GM21390 (cell line): Measurements from ENCODE around the gene ZGPAT.
"Not testable (repeated sequence)": the region's sequence is repeated elsewhere in the genome, so short reads cannot be mapped to it uniquely, and the experiment has no call there.

Experiments
- ATAC-seq: cut with Tn5 transposase; IDR thresholded peaks from one replicate; pipeline ENCODE4 v1.9.1; 2021; ENCODE audit not compliant: unreplicated experiment

ZGPAT gene

DNA sequence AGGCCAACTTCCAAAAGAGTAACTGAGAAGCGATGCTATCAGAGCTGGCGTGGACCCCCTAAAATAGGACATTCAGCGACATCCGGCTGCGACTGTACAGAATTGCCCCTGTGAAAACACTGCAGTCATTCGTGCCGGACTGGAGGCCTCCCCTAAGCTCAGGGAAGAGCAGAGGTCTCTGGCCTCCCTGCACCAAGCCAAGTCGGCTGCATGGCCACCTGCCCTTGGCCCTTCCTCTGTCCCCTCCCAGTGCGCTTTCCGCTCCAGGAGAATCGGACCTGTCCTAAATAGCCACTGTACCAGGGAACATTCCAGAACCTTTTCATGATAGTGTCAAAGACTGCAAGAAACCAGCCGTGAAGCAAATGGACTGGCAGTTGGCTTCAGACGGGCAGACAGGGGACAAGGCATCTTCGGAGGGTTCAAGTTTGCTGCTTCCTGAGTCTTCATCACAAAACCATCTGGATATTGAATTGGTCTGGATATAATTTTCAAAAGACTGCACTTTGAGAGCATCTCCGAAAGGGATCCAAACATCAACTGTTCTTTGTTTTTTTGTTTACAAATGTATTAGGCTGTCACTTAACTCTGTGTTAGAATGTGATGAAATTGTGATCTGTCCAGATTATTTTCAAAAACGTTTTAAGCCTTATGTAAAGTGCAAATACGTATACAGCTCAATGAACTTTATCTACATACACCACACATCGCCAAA is 48.3 kb downstream of the ZGPAT start:
- ATAC-seq, result no peak

DNA sequence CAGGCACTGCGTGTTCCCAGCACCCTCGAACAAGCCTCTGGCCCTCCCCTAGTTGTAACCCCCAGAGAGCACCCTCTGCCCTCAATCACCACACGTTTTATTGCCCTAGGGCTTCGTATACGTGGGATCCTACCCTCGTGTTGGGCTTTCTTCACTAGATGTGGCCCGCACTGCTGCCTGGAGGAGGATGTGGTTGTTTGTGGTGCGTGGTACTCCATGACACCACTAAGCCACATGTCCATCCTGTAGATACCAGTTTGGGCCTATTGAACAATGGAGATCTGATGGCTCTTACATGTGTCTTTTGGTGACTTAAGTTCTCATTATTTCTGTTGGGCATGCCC is 48.8 kb downstream of the ZGPAT start:
- ATAC-seq, result no peak

DNA sequence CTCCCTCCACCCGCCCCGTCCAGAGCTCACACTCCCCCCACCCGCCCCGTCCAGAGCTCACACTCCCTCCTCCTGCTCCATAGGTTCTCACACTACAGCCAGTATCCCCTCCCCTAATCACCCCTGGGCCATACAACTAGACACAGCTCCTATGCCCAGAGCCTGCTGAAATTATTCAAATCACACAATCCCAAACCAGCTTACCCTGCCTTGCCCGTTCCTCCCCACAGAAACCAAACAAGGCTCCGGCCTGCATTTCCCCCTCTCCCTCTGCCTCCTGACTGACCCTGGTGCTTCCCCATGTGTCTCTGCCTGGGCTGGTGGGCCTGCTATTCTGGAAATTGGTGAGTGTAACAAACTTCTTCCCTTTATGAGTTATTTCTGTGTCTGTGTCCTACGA is 50.3 kb downstream of the ZGPAT start:
- ATAC-seq, result no peak

DNA sequence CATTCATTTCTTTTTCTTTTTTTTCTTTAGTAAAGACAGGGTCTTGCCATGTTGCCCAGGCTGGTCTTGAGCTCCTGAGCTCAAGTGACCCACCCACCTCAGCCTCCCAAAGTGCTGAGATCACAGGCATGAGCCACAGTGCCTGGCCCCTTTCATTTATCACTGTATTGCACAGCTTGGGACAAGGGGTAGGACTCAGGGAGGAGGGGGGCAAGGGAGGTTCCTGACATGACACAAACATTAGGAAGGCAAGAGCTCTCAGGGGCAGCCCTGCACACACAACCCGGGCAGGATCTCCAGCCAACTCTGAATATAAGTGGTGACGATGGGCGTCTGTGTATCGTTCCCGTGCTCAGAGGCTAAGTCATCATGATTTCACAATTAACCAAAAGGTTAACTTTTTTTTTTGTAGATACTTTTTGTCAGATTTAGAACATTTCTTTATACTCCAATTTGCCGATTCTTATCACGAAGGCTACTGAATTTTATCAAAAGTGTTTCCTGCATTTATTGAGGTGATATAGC is 51.6 kb downstream of the ZGPAT start:
- ATAC-seq, result no peak

DNA sequence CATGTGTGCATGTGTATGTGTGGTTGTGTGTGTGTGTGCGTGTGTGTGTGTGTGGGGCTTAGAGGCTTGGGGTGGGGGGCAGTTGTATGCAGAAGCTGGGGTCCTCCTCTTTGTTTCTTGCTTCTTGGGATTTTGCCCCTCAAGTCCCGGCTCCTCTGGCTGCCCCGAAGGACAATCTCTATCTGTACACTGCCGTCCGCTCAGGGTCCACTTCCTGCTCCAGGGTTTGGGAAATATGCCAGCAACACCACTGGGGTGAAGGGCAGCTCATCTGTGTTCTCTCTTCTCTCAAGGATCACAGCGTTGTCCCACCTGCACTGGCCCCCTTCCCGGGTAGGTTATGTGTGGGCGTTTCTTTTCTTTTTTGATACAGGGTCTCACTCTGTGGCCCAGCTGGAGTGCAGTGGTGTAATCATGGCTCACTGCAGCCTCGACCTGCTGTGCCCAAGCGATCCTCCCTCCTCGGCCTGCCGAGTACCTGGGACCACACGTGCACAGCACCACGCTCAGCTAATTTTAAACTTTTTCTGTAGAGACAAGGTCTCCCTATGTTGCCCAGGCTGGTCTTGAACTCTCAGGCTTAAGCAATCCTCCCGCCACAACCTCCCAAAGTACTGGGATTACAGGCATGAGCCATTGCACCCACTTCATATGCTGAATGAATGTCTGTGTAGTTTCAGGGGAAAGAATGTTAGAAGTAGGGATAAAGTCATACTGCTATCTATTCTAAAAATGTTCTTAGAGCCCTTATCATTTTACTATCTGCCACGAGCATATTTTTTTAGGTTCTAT is 57.4 kb downstream of the ZGPAT start:
- no peak for ATAC-seq

DNA sequence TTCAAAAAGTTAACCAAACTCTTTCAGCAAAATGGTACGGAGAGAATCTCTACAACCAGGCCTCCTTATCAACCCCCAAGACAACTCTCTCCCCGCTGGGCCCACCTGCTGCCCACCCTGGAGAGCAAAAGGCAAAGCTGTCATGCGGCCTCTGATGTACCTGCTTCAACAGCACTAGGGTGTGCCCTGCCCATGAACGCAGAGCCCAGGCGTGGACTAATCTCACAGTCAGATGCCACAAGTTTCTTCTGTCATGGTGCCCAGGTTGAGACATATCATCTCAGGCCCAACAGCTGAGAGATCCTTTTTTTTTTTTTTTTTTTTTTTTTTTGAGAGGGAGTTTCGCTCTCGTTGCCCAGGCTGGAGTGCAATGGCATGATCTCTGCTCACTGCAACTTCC is 58.1 kb downstream of the ZGPAT start:
- no peak for ATAC-seq

DNA sequence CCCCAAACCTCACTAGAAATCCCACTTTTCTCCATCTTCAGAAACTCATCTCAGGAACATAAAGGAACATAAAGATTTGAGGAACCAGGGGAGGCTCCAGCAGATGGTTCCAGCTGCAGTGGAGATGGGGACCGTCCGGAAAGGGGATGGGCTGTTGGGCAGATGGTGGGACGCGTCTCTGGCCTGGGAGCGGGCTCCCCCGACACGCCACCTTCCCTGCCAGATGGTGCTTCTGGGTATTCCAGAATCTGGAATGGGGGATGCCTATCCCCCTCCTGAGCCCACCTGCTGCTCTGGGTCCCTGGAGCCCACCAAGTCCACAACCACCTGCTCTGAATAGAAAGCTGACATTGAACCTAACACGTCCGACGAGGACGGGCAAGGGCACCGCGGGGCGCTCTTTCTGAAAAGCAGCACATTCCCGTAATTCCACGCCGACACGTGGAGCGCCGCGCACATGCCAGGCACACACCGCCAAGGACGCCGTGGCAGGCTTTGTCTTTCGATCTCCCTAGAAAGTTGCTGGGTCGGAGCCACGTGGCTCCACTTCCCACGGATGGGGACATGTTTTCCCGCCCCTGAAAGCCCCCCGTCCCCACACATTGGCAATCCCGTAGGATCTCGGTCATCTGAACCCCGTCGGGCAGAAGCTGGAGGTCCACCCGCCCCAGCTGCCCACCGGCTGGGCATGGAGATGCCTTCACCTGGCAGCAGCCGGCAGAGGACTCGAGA is 59.0 kb downstream of the ZGPAT start:
- ATAC-seq, result no peak

DNA sequence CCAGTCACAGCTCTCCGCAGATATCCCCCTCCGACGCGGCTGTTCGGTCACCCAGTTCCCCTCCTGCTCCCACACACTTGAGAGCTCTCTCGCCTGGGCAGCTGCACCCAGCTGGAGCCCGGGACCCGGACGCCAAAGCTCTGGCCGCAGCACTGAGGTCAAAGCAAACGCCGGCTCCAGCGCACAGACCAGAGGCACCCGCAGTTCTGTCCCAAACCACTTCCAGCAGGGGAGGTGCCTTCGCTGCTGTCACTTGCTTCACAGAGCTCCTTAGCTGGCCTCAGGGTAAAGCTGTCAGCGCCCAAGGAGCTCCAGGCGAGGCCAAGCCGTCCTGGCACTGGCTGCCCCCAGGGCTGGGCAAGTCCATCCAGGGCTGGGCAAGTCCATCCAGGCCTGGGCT is 59.6 kb downstream of the ZGPAT start:
- ATAC-seq, result no peak

DNA sequence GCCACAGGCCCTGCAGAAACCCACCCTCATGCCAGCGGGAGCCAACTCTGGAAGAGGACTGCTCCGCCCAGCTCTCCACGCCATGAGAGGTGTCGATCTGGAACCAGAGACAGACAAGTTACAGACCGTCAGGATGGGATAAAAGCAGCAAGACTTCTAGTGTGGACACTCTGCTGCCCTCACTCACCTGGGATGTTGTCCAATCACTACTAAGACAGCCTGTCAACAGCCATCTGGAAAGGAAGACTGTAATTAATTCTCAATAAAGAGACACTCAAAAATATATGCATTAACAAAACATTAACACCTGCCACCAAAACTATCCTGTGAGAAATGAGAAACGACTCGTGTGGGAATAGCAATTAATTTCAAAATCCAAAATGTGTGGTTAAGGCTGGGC is 60.0 kb downstream of the ZGPAT start:
- no peak for ATAC-seq

DNA sequence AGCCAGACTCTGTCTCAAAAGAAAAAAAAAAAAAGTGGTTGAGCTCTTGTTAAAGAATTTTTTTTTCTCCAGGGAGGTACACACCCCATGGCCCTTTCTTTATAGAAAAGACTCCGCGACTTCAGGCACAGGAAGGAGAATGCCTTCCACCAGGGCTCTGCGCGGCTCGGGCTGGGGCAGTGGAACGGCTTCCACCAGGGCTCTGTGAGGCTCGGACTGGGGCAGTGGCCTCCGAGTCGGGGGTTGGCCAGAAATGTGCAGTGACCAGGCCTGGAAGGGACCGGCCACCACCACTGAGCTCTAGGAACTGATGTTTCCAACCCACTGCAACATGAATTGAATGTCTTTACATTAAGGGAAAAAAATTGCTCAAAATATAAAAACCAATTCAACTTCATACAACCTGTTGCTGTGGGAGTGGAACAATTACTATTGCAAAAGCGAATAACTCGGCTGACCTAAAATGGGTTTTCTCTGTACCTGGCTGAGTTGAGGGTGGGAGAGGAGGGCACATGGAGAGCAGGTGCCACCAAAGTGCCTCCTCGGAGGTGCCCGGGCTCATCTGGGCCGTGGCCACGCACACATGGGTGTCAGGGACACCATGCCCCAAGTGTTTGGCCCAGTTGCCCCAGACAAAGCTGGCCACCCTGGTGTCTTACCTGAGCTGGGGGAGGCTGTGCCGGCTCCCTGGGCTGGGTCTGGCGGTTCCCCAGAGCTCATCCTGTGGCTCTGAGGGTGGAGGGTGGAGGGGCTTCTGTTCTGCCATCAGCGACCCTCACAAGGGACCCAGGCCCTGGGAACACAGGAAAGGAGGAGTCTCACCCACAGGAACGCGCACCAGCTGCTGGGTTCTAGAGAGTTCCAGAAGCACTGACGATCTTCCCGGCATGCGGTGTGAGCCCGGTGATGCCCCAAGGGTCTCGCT is 61.0 kb downstream of the ZGPAT start:
- no peak for ATAC-seq

DNA sequence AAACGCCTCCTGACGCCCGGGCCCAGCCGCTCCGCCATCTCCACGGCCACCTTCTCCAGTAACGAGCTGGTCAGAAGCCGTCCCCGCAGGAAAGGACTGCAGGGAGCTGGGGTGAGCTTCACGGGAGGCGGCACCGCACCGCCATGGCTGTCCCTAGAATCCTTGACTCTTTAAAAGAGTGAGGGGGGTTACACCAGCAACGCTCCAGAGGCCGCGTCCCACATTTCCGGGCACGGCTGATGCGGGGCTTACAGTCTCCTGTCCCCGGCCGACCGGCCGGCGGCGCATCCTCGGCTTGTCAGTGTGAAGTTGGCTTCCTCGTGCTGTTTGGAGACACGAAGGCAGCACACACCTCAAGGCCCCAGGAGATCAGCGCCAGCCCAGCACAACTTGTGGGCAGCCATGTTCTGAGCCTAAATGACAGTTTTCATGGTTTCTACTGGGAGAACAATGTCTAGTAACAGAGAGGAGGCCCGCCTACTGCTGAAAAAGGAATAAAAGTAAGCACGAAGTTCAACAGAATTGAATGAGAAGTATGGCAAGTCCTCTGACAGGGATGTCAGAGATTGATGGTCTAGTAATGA is 62.1 kb downstream of the ZGPAT start:
- ATAC-seq, result no peak

DNA sequence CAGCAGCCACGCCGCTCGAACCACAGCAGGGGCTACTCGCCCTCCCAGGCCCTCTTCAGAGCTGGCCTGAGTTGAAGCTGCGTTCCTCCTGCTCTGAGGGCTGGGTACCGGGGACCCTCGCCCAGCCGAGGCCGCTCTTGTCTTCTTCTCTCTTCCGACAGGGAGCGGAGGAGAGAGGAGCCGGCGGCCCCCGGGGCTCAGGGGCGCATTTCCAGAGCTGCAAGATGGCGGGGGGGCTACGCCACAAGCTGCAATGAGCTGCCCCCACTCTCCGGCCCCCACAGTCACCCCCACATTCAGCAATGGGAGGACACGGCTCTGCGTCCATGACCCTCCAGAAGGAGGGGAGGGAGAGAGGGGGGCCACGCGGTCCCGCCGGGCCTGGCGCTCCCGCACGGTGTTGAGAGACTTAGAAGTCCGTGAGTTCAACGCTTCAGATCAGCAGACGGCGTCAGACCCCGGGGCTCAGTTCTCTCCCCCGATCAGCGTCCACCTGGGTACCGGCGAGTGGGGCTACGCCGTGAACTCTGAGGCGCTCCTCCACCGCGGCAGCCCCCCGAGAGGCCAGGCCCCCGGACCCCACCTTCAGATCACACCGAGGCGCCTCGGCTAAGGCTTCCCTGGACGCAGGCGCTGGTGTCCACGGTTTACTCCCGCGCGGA is 63.3 kb downstream of the ZGPAT start:
- no peak for ATAC-seq

DNA sequence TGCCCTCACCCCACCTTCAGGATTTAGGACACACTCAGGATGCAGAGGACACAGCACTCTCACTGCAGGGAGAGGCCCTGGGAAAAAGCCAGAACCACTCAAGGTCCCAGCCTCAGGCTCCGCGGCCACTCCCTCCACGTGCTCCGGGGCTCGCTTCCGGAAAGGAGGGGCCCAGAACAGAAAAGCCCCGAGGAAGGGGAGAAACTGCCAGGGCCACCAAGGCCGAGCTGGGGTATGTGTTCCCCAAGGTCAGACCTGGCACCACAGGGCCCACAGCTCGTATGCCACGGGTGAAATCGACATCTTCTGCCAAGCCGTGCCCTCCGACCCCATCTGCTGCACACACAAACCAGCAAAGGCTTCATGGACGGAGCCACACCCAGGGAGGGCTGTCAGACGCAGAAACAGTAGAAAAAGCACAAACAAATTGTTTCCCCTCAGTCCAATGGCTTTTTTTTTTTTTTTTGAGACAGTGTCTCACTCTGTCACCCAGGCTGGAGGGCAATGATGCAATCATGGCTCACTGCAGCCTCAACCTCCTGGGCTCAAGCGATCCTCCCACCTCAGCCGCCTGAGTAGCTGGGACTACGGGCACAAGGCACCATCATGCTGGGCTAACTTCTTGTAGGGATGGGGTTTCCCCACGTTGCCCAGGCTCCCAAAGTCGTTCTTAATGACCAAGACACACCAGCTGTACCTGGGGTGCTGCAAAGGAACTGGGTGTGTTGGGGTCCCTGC is 65.1 kb downstream of the ZGPAT start:
- no peak for ATAC-seq

DNA sequence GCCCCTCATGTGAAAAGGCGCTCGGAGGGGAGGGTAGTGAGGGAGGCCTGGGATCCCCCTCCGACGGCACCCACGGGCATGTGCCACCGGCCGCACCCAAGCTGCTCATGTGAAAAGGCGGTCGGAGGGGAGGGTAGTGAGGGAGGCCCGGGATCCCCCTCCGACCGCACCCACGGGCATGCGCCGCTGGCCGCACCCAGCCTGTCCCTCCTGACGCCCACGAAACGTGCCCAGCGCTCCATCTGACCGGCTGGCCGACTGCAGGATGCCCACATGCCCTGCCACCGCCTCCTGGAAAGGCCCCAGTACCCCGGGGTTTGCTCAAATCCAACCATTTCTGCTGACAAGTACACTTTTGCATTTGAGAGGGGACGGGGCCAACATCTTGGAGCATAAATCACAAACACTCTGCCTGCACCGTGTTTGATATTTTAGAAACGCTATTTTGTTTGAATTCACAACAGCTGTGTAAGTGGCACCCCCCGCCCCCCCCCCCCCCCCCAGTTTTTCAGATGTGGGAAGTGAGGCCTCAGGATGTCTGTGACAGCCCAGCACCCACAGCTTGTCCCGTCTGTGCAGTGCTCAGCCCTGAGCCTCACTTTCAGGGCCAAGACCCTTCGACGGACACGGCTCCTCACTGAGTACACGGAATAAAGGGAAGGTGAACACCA is 65.9 kb downstream of the ZGPAT start:
- ATAC-seq, result no peak

DNA sequence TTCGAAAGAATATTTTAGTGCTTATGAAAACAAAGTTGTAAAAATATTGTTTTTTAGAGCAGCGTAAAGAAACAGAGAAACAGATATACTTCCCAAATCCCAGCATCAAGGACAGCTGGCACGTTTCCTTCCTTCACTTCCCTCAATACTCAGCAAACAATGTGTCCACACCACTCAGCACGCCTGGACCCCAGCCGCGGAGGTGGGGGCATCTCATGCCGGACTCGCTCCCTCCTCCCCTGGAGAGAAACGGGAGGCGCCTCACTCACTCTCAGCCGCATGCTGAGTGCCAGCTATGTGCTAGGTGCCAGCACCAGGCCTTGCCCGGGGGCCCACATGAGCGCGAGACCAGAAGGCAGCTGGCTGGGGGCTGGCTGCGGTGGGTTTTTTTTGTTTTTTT is 66.5 kb downstream of the ZGPAT start:
- no peak for ATAC-seq

DNA sequence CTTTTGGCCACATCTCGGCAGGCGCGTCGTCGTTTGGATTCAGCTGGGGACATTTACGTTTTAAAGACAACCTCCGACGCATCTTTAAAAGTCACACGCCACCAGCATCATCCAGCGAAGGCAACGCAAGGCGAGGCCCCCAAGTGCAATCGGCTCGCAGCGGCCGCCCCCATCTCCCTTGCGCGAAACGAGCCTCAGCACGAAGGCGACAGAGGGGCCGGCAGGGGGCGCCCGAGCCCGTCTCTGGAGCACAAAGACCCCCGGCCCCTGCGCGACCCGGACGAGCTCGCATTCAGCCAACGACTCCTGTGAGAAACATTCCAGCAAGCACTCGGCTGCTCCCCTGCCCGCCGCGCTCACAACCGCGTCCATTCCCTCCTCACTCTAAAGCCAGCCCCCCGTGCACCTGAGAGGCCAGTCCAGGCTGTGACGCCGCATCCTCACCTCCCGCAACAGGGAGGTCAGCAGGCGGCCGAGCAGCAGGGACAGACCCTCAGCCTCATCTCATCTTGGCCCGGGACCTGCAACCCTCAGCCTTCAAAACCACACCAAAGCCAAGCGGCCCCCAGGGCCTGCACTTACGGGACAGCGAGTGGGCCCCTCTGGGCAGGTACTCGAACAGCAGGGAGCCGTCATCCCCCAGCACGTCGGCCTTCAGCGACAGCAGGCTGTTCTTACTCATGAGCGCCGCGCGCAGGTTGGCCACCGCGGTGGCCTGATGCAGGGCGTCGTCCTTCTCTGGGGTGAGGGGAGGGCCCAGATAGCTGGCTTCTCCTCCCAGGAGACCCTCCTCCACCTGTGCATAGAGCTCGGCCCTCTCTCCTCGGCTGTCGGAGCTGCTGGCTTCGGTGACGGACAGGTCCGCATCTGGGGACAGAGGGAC is 67.5 kb downstream of the ZGPAT start:
- ATAC-seq, result no peak

DNA sequence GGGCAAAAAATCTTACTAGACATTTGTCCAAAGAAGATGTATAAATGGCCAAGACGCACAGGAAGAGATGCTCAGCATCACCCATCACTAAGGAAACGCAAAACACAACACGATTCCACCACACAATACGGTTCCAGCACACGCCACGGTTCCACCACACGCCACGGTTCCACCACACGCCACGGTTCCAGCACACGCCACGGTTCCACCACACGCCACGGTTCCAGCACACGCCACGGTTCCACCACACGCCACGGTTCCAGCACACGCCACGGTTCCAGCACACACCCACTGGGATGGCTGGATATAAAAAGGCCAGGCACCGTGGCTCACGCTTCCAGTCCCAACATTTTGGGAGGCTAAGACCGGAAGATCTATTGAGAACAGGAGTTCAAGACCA is 69.0 kb downstream of the ZGPAT start:
- ATAC-seq, result not testable (repeated sequence)

DNA sequence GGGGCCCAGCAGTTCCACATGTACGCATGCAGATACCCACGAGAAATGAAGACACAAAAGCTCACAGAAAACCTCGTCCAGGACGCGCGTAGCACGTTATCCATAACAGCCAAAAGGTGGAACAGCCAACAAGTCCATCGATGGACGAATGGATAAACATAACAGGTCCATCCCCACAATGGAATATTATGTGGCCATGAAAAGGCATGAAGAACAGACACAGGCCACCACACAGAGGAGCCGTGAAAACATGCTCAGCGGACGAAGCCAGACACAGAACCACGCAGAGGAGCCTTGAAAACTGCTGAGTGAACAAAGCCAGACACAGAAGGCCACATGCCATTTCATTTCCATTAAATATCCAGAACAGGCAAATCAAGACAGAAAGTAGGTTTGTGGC is 69.8 kb downstream of the ZGPAT start:
- ATAC-seq, result no peak
